Keratinocyte (primary cell): Measurements from ENCODE around the gene SH3RF2. TPM values are rescaled to one million over a fixed set of nuclear protein-coding genes. Genes with fewer than 3 reads are reported as not detected.

Experiments used
- DNase-seq: peaks from one replicate; pipeline ENCODE4 v3.0.0-alpha.2; 2011; ENCODE audit warnings: low read depth, missing footprints, low spot score
- FAIRE-seq: peaks from 2 replicates; lab custom pipeline; 2011; peaks lifted over from hg19 to GRCh38; lab: Jason Lieb, UNC
- H2AFZ ChIP-seq: 2 replicates; pipeline ENCODE4 v1.6.0; 2012; ENCODE audit warnings: low read length, control low read depth, inconsistent platforms; ENCODE audit not compliant: control insufficient read depth
- H3K27ac ChIP-seq: 2 replicates; pipeline ENCODE4 v1.5.1; 2011; ENCODE audit warnings: low read length; ENCODE audit not compliant: control insufficient read depth, insufficient read depth
- H3K27me3 ChIP-seq: 3 replicates; pipeline ENCODE4 v1.6.0; 2011; ENCODE audit warnings: low read length; ENCODE audit not compliant: control insufficient read depth, insufficient read depth; ENCODE audit errors: extremely low read depth
- H3K36me3 ChIP-seq, 2 experiments: 2 replicates in 1 of 2; 3 replicates in 1 of 2; pipeline ENCODE4 v1.5.1; 2011; ENCODE audit warnings: low read length in 2 of 2, mild to moderate bottlenecking in 1 of 2; ENCODE audit not compliant: control insufficient read depth in 2 of 2, insufficient read depth in 2 of 2; ENCODE audit errors: extremely low read depth in 1 of 2
- H3K4me1 ChIP-seq: 3 replicates; pipeline ENCODE4 v1.5.1; 2011; ENCODE audit warnings: low read length; ENCODE audit not compliant: control insufficient read depth, insufficient read depth; ENCODE audit errors: extremely low read depth
- H3K4me2 ChIP-seq: 3 replicates; pipeline ENCODE4 v1.6.0; 2011; ENCODE audit warnings: low read depth, low read length; ENCODE audit not compliant: control insufficient read depth, insufficient read depth; ENCODE audit errors: extremely low read depth
- H3K4me3 ChIP-seq, 3 experiments: fragments of 200-600 bp in 1 of 3; sonication (generic) in 1 of 3; 2 replicates in 2 of 3; 3 replicates in 1 of 3; pipeline ENCODE4 v1.5.1; 2011 to 2016; ENCODE audit warnings: low read length in 3 of 3, mild to moderate bottlenecking in 3 of 3, control low read depth in 2 of 3, inconsistent platforms in 1 of 3, low read depth in 1 of 3, mixed read lengths in 1 of 3, mixed run types in 1 of 3, moderate library complexity in 1 of 3; ENCODE audit not compliant: control insufficient read depth in 2 of 3, insufficient read depth in 2 of 3; ENCODE audit errors: extremely low read depth in 1 of 3
- H3K79me2 ChIP-seq: 2 replicates; pipeline ENCODE4 v1.6.0; 2012; ENCODE audit warnings: low read length; ENCODE audit not compliant: control insufficient read depth, insufficient read depth
- H3K9ac ChIP-seq: 3 replicates; pipeline ENCODE4 v1.6.0; 2011; ENCODE audit warnings: low read length; ENCODE audit not compliant: control insufficient read depth, insufficient read depth; ENCODE audit errors: extremely low read depth
- H3K9me1 ChIP-seq: 3 replicates; pipeline ENCODE4 v1.6.0; 2011; ENCODE audit warnings: low read length; ENCODE audit not compliant: control insufficient read depth, insufficient read depth; ENCODE audit errors: extremely low read depth
- H3K9me3 ChIP-seq: 2 replicates; pipeline ENCODE4 v1.5.1; 2012; ENCODE audit warnings: low read depth, low read length; ENCODE audit not compliant: control insufficient read depth
- H4K20me1 ChIP-seq: 3 replicates; pipeline ENCODE4 v1.6.0; 2011; ENCODE audit warnings: low read length; ENCODE audit not compliant: control insufficient read depth, insufficient read depth; ENCODE audit errors: extremely low read depth
- CTCF ChIP-seq, 3 experiments: IDR thresholded peaks in 1 of 3; conservative IDR thresholded peaks in 1 of 3; optimal IDR thresholded peaks in 1 of 3; 2 replicates in 2 of 3; 3 replicates in 1 of 3; pipeline versions ENCODE3 to v1.5.1; 2011; ENCODE audit warnings: low read length in 3 of 3, mild to moderate bottlenecking in 3 of 3, moderate library complexity in 2 of 3, control low read depth in 1 of 3, inconsistent platforms in 1 of 3; ENCODE audit not compliant: insufficient read depth in 2 of 3; ENCODE audit errors: extremely low read depth in 1 of 3
- EZH2 ChIP-seq: IDR thresholded peaks from one replicate; pipeline ENCODE4 v1.6.1; 2012; ENCODE audit warnings: inconsistent platforms, mild to moderate bottlenecking, low read length, moderate library complexity
- dilution Hi-C: fragments of 300-500 bp; cut with MboI; formaldehyde crosslinking; loops from one replicate; pipeline ENCODE4 v1.7.0; 2020; ENCODE audit warnings: low sequenced_read_pairs; ENCODE audit not compliant: extremely low pct_ligation_motif_present
- polyA plus RNA-seq, 5 experiments: library from polyadenylated mRNA; depleted of rRNA in 3 of 5; stranded (reverse) in 3 of 5; stranded (forward) in 1 of 5; unstranded in 1 of 5; fragments of >200 nt; gene quantifications; 1 replicate in 1 of 5; 2 replicates in 3 of 5; 3 replicates in 1 of 5; pipeline versions ENCODE4 v1.2.1 to v1.2.3, GENCODE V29; 2011 to 2012; ENCODE audit warnings: missing spikeins in 2 of 5, low read depth in 1 of 5, low replicate concordance in 1 of 5

The SH3RF2 gene
- polyA plus RNA-seq, 1 donor (not counting 4 experiments of a cell fraction or from before 2014, with no cell fraction given) = 43.7 TPM

- FAIRE-seq = no peak
- no peak overlapping the region for H3K9ac ChIP-seq
- no peaks in the 10 kb centered on the region for H3K79me2 ChIP-seq
- no peak overlapping the region for H3K4me2 ChIP-seq
- H3K27me3 ChIP-seq = no peaks in the 10 kb centered on the region
- no peak for DNase-seq
- no peak overlapping the region for H2AFZ ChIP-seq
- TF ChIP-seq CTCF (optimal IDR thresholded peaks at IDR 0.05 in 1 of 3, IDR thresholded peaks at IDR 0.05 in 1 of 3, conservative IDR thresholded peaks at IDR 0.05 in 1 of 3; ENCODE audit: extremely low read depth in 1 of 3, insufficient read depth in 2 of 3, low read length in 3 of 3) = no peak
- TF ChIP-seq EZH2 = no peak
- no peaks in the 10 kb centered on the region for H4K20me1 ChIP-seq
- H3K4me3 ChIP-seq = no peak overlapping the region
- no peaks in the 10 kb centered on the region for H3K4me1 ChIP-seq
- no peaks in the 10 kb centered on the region for H3K9me1 ChIP-seq
- H3K27ac ChIP-seq = no peak overlapping the region
- no peaks in the 10 kb centered on the region for H3K9me3 ChIP-seq
- dilution Hi-C loops = no loop called here
- no peaks in the 10 kb centered on the region for H3K36me3 ChIP-seq
These were observed 22.7 kb upstream of the SH3RF2 start for GRCh38 chr5:145913701-145914100.

GRCh38 chr5:145915970-145916638 is 20.3 kb upstream of the SH3RF2 start:
- Histone ChIP-seq H3K4me1 (peaks cover 11% of the 10 kb centered on the region), H3K9me1 (no peaks in the 10 kb centered on the region), H3K79me2 (no peaks in the 10 kb centered on the region), H3K4me3 (no peak overlapping the region), H3K27me3 (no peaks in the 10 kb centered on the region), H2AFZ (no peak overlapping the region), H4K20me1 (no peaks in the 10 kb centered on the region), H3K9ac (no peak overlapping the region), H3K36me3 (no peaks in the 10 kb centered on the region), H3K27ac (no peak overlapping the region), H3K4me2 (no peak overlapping the region), H3K9me3 (no peaks in the 10 kb centered on the region)
- TF ChIP-seq CTCF (optimal IDR thresholded peaks at IDR 0.05 in 1 of 3, IDR thresholded peaks at IDR 0.05 in 1 of 3, conservative IDR thresholded peaks at IDR 0.05 in 1 of 3; ENCODE audit: extremely low read depth in 1 of 3, insufficient read depth in 2 of 3, low read length in 3 of 3) (no peak), EZH2 (no peak)
- dilution Hi-C loops = no loop called here
- no peak for DNase-seq
- no peak for FAIRE-seq
